OCI-LY7 (cell line): Measurements from ENCODE around the gene FAN1. TPM values are rescaled to one million over a fixed set of nuclear protein-coding genes. Genes with fewer than 3 reads are reported as not detected.

Experiments
- Bru-seq: library from RNA; stranded (reverse); fragments of 400-500 nt; gene quantifications from one replicate; lab custom pipeline; 2021; lab: Mats Ljungman, UMichigan
- BruChase-seq, 2 experiments: library from RNA; stranded (reverse); fragments of 400-500 nt; gene quantifications; one replicate each; lab custom pipeline; 2021; lab: Mats Ljungman, UMichigan
- BruUV-seq: library from RNA; stranded (reverse); fragments of 400-500 nt; replicated peaks from 2 replicates; lab custom pipeline; 2021; lab: Mats Ljungman, UMichigan
- CTCF ChIA-PET: fragments of 300-600 bp; sonication (Branson Sonifier 250); formaldehyde crosslinking; loops from one replicate; lab custom pipeline; 2022; ENCODE audit warnings: antibody characterized with exemption; ENCODE audit not compliant: unreplicated experiment; lab: Charles Lee
- POLR2A ChIA-PET: fragments of 300-600 bp; sonication (Branson Sonifier 250); formaldehyde crosslinking; loops from one replicate; lab custom pipeline; 2022; ENCODE audit warnings: antibody characterized with exemption; lab: Charles Lee
- DNase-seq: peaks from one replicate; pipeline ENCODE4 v3.0.0-alpha.2; 2015; ENCODE audit warnings: low spot score
- H2AFZ ChIP-seq: fragments of 200-600 bp; sonication (generic), shearing (Covaris generic); 2 replicates; pipeline ENCODE4 v1.6.1; 2014; ENCODE audit warnings: mild to moderate bottlenecking, antibody characterized with exemption, low read length, moderate library complexity
- H3K27ac ChIP-seq: fragments of 200-600 bp; sonication (generic); 2 replicates; pipeline ENCODE4 v1.5.1; 2014; ENCODE audit warnings: mixed run types, low read depth, mild to moderate bottlenecking, moderate library complexity, low read length, inconsistent platforms; ENCODE audit not compliant: poor library complexity, severe bottlenecking
- H3K36me3 ChIP-seq: fragments of 200-600 bp; sonication (generic); 2 replicates; pipeline ENCODE4 v1.6.1; 2014; ENCODE audit warnings: mild to moderate bottlenecking, antibody characterized with exemption, low read length, moderate library complexity, mixed read lengths; ENCODE audit not compliant: insufficient read depth
- H3K4me1 ChIP-seq: fragments of 200-600 bp; sonication (generic); 2 replicates; pipeline ENCODE4 v1.5.1; 2014; ENCODE audit warnings: mild to moderate bottlenecking, low read length; ENCODE audit not compliant: insufficient read depth, poor library complexity, severe bottlenecking
- H3K4me2 ChIP-seq: fragments of 200-600 bp; sonication (generic); 2 replicates; pipeline ENCODE4 v1.6.1; 2014; ENCODE audit warnings: mild to moderate bottlenecking, low read length
- H3K4me3 ChIP-seq: fragments of 200-600 bp; sonication (generic); 2 replicates; pipeline ENCODE4 v1.5.1; 2014; ENCODE audit warnings: mild to moderate bottlenecking, low read depth, low read length; ENCODE audit not compliant: poor library complexity, severe bottlenecking
- H3K79me2 ChIP-seq: fragments of 200-600 bp; sonication (generic); 2 replicates; pipeline ENCODE4 v1.6.1; 2016; ENCODE audit warnings: low read depth, mild to moderate bottlenecking, low read length, moderate library complexity, mixed read lengths; ENCODE audit not compliant: insufficient read depth
- H3K9me2 ChIP-seq: fragments of 200-600 bp; sonication (generic); 2 replicates; pipeline ENCODE4 v1.6.1; 2016; ENCODE audit warnings: mild to moderate bottlenecking, low read length, mixed read lengths; ENCODE audit not compliant: insufficient read depth
- H3K9me3 ChIP-seq: fragments of 200-600 bp; sonication (generic); 2 replicates; pipeline ENCODE4 v1.6.1; 2014; ENCODE audit warnings: mild to moderate bottlenecking, mixed run types, low read length, mixed read lengths
- H4K20me1 ChIP-seq: fragments of 200-600 bp; sonication (generic); 2 replicates; pipeline ENCODE4 v1.6.1; 2014; ENCODE audit warnings: mild to moderate bottlenecking, antibody characterized with exemption, low read length, moderate library complexity, mixed read lengths; ENCODE audit not compliant: insufficient read depth
- EZH2phosphoT487 ChIP-seq: fragments of 200-600 bp; sonication (generic); IDR thresholded peaks from 2 replicates; pipeline ENCODE4 v1.6.1; 2018; ENCODE audit warnings: low read depth, borderline replicate concordance, mild to moderate bottlenecking, mixed run types, antibody characterized with exemption, low read length, moderate library complexity, mixed read lengths
- intact Hi-C: fragments of 100-400 bp; cut with micrococcal nuclease; formaldehyde crosslinking; loops from one replicate; pipeline ENCODE4 v1.10.0; 2022; ENCODE audit not compliant: unreplicated experiment
- long read RNA-seq: library from polyadenylated mRNA; stranded (forward); transcript quantifications from one replicate; pipeline ENCODE4 v2.0.0, GENCODE V29; 2022
- total RNA-seq, 2 experiments: library from RNA; depleted of rRNA in 1 of 2; stranded (reverse); fragments of >200 nt in 1 of 2; shearing (Covaris generic) in 1 of 2; gene quantifications; 2 replicates each; pipeline ENCODE4 v1.2.3, GENCODE V29; 2014 to 2022
- TF ChIP-seq, protein P1 (sequence below): fragments of 200-600 bp; sonication (generic); conservative IDR thresholded peaks from 2 replicates; pipeline ENCODE4 v1.5.1; 2014; ENCODE audit warnings: mild to moderate bottlenecking, antibody characterized with exemption, low read length, moderate library complexity, mixed read lengths

Gene FAN1
- total RNA-seq (2014; rRNA removed; shearing (Covaris generic)) (15.4 and 16.4 TPM in 2 replicates), total RNA-seq (2022) (14.2 and 14.7 TPM in 2 replicates), Bru-seq, nascent RNA (percentile 59 among the genes with signal in this experiment), BruChase-seq, experiment 1, labeled RNA remaining after a 6-hour chase (percentile 55 among the genes with signal in this experiment), BruChase-seq, experiment 2, labeled RNA remaining after a 2-hour chase (percentile 60 among the genes with signal in this experiment)
- long read RNA-seq, full-length matches to known transcripts = 10 of 44 reads
- long read RNA-seq, partial matches to known transcripts = 8 of 44 reads
- long read RNA-seq, other reads (novel, unspliced or antisense) = 26 of 44 reads

GRCh38 chr15:30903497-30904187, at the start of gene FAN1:
Gene FAN1, plus strand, starts transcription at chr15:30903915. Its CDS starts 749 bp downstream, at chr15:30904664.
- Histone ChIP-seq H4K20me1 (no peaks in the 10 kb centered on the region), H2AFZ (peak within 1 kb of the TSS; percentile 97), H3K9me2 (no peaks in the 10 kb centered on the region), H3K4me1 (peaks cover 14% of the 10 kb centered on the region), H3K9me3 (no peaks in the 10 kb centered on the region), H3K4me3 (peak within 1 kb of the TSS; percentile 74), H3K4me2 (peak within 1 kb of the TSS; percentile 80), H3K27ac (peak within 1 kb of the TSS; percentile 13), H3K79me2 (no peaks in the 10 kb centered on the region), H3K36me3 (0 out of 2 replicates have a peak, but pooled peaks cover 3% of the 10 kb centered on the region)
- TF ChIP-seq, protein P1, sequence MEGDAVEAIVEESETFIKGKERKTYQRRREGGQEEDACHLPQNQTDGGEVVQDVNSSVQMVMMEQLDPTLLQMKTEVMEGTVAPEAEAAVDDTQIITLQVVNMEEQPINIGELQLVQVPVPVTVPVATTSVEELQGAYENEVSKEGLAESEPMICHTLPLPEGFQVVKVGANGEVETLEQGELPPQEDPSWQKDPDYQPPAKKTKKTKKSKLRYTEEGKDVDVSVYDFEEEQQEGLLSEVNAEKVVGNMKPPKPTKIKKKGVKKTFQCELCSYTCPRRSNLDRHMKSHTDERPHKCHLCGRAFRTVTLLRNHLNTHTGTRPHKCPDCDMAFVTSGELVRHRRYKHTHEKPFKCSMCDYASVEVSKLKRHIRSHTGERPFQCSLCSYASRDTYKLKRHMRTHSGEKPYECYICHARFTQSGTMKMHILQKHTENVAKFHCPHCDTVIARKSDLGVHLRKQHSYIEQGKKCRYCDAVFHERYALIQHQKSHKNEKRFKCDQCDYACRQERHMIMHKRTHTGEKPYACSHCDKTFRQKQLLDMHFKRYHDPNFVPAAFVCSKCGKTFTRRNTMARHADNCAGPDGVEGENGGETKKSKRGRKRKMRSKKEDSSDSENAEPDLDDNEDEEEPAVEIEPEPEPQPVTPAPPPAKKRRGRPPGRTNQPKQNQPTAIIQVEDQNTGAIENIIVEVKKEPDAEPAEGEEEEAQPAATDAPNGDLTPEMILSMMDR = 0 out of 2 replicates have a peak, but pooled peaks have one; percentile 16
- TF ChIP-seq EZH2phosphoT487 = no peak
- intact Hi-C loops = loop anchor here (5.0 to 10.0 kb wide), 3 partner anchors 61 to 531 kb away; partner anchors contain the start of gene MTMR10
- peak; percentile 88 for DNase-seq
- BruUV-seq = no TSS peak
- POLR2A ChIA-PET = interaction anchor here (0.8 to 1.2 kb wide), 6 partner anchors 16 to 225 kb away, joined by 3 to 4 read pairs (median 3); no protein-coding TSS in a partner anchor
- CTCF ChIA-PET = interaction anchor here (0.5 to 1.2 kb wide), 3 partner anchors 9 to 225 kb away, joined by 3 to 4 read pairs (median 4); no protein-coding TSS in a partner anchor

DNA sequence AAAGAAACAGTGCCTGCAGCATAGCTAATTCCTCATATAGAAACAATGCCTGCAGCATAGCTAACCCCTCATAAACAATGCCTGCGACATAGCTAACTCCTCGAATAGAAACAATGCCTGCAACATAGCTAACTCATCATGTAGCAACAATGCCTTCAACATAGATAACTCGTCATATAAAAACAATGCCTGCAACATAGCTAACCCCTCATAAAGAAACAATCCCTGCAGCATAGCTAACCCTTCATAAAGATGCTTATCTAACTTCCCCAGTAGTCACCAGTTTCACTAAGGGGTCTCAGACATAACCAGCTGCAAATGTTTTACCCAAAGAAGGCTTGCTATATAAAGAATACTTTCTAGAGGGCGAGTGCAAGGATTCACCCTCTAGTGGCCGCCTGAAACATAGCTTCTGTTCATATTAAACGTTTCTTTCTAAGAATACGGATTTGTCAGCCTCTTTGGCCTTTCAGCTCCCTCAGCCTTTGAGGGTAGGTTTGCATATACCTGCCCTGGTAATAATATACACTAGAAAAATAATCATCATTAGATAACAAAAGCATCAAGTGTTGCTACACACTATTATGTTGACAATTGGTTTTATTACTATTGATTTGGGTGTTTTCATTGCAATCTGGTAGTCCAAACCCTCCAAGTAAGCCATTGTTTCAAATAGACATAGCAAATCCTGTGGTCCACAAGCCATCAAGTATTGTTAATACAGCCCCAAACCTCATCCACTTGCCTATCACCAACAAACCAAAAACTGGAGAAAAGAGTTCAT, 44.4 kb upstream of the FAN1 start:
- no TSS peak for BruUV-seq
- POLR2A ChIA-PET = interaction anchor here (1.1 to 1.9 kb wide), 4 partner anchors 11 to 144 kb away, joined by 4 to 5 read pairs (median 4); partner anchors contain the start of gene FAN1
- TF ChIP-seq, protein P1 = peak; percentile 85
- no peak for TF ChIP-seq EZH2phosphoT487

More for the DNA sequence above, 44.4 kb upstream of the FAN1 start:
- no peak overlapping the region for H2AFZ ChIP-seq
- no peaks in the 10 kb centered on the region for H3K79me2 ChIP-seq
- no peak overlapping the region for H3K4me3 ChIP-seq
- no peaks in the 10 kb centered on the region for H4K20me1 ChIP-seq
- H3K9me3 ChIP-seq = no peaks in the 10 kb centered on the region
- no peaks in the 10 kb centered on the region for H3K36me3 ChIP-seq
- H3K27ac ChIP-seq = no peak overlapping the region
- no peaks in the 10 kb centered on the region for H3K4me1 ChIP-seq
- intact Hi-C loops = loop anchor here (5.0 kb wide), 1 partner anchor 52 kb away; no protein-coding TSS in a partner anchor
- DNase-seq = peak; percentile 51
- CTCF ChIA-PET = no interaction called here
- no peaks in the 10 kb centered on the region for H3K9me2 ChIP-seq
- H3K4me2 ChIP-seq = no peak overlapping the region
